Activated T-cell treated with anti-CD3 and anti-CD28 coated beads for 24 hours (primary cell): Measurements from ENCODE around the gene NFKBIE.

Source experiments
- DNase-seq: peaks from one replicate; pipeline ENCODE4 v3.0.0-alpha.2; 2020; ENCODE audit warnings: low read depth

Gene NFKBIE

DNA sequence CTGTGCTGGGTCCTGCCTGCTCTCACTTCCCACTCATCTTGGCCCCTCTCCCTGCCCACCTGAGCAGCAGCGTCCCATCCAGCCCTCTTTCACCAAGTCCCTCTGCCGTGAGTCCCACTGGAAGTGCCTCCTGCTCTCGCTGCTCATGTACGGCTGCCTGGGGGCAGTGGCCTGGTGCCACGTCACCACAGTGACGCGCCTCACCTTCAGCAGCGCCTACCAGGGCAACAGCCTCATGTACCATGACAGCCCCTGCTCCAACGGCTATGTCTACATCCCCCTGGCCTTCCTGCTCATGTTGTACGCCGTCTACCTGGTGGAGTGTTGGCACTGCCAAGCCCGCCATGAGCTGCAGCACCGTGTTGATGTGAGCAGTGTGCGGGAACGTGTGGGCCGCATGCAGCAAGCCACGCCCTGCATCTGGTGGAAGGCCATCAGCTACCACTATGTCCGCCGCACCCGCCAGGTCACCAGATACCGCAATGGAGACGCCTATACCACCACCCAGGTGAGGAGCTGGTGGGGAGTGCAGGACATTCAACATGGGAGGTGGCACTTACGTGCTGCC is 7.7 kb upstream of the NFKBIE start:
- DNase-seq = no peak

DNA sequence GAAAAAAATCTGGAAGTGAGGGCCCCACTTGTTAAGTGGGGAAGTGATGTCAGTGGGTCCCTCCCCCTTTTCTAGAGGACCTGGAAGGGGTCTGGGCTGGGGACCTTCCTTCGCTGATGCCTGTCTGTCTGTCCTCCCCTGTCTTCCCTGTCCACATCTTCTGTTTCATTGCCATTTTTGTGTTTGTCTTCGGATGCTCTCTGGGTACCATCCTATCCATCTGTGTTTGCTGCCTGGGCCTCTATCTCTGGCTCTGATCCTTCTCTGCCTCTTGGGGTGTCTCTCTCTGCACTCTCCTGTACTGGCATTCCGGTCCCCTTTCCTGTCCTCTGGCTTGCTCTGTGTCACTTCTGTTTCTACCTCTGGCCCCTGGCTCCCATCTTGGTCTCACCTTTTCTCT is 7.2 kb upstream of the NFKBIE start:
- no peak for DNase-seq

DNA sequence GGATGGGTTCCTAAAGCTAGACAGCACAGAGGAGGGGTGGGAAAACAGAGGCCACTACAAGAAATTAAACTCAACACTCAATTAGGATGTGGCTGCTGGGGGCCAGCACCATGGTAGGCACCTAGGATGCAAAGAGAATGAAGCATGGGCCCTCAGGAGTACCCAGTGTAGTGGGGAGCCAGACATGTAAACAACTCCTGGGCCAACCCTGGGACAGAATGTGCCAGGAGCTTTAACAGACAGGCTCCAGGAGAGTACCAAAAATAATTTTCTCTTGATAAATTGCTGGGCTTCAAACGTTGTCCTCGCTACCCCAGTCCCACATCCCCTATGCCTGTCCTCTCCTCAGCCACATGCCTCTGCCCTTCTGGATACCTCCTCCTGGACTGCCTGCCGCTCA is 6.6 kb upstream of the NFKBIE start:
- no peak for DNase-seq

DNA sequence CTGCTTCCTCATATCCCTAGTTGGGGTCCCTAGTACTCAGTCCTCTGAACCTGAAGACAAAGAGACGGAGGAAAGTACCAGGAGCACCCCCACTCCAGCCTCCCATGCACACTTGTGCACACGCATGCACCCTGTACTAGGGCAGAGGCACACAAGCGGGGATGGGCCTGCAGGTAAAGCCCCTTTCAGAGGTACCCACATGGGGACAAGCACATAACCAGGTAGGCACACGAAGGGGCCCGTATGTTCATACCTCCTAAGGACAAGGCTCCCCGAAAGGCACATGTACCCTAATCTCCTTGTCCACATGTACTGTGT is 6.0 kb upstream of the NFKBIE start:
- no peak for DNase-seq

DNA sequence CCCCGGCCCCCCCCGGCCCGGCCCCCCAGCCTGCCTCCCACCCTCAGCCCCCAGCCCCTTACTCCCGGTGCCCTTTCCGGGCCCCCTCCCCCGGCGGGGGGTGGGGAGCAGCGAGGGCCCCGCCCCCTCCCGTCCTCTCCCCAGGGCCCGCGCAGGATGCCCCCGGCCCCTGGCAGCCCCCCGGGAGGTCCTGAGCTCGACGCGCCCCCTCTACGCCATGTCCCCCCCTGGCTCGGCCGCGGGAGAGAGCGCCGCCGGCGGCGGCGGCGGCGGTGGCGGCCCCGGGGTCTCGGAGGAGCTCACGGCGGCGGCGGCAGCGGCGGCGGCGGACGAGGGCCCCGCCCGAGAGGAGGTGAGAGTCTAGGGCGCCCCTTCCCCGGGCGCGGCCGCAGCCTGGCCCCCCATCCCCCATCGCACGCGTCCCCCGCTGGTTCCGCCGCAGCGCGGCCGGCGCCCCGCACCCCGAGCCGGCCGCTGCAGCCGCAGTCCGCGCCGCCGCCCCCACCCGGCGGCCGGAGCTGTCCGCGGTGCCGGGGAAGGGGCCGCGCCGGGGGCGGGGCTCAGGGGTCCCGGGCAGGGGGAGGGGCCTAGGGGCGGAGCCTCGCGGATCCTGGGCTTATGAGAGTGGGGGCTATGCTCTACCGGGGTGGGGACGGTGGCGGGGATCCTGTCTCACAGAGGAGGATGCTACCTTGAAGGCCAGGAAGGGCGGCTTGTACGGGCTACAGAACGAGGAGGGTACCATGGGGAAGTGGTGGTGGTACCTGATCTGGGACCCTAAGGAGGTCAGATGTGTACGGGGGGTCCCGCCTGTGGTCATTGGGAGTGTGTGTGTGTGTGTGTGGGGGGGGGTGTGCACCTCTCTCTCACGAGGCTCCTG is 5.4 kb upstream of the NFKBIE start:
- DNase-seq = no peak

DNA sequence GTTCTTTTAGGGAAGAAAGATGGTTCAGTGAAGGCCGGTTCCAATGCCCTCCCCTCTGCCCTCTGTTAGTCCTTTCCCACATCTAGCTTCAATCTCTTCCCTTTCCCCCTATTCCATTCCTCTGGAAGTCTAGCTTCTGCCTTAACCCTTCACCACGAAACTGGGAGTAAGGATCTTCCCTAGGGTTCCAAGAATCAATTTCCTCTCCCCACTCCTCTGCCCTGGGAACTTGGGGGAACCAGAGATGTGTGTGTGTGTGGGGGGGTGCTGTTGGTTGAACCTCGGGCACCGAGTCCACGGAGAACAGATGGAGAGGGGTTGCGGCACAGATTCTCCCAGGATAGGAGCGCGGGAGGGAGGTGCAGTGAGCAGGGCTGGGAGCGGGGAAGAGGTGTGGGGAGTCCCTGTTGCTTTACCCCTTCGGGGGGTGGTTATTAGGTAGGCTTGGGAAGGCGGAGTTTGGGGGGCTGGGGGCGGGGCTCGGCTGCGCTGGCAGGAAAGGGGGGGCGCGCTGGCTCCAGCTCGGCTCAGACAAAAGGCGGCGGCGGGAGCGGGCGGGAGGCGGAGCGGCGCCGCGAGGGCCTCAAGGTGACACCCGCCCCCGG is 4.7 kb upstream of the NFKBIE start, which contains the start of gene TMEM151B:
Gene TMEM151B, plus strand, starts transcription at position 530 of the 605 bp plus-strand sequence. CDS start 293 bp downstream, outside the sequence.
- no peak for DNase-seq

DNA sequence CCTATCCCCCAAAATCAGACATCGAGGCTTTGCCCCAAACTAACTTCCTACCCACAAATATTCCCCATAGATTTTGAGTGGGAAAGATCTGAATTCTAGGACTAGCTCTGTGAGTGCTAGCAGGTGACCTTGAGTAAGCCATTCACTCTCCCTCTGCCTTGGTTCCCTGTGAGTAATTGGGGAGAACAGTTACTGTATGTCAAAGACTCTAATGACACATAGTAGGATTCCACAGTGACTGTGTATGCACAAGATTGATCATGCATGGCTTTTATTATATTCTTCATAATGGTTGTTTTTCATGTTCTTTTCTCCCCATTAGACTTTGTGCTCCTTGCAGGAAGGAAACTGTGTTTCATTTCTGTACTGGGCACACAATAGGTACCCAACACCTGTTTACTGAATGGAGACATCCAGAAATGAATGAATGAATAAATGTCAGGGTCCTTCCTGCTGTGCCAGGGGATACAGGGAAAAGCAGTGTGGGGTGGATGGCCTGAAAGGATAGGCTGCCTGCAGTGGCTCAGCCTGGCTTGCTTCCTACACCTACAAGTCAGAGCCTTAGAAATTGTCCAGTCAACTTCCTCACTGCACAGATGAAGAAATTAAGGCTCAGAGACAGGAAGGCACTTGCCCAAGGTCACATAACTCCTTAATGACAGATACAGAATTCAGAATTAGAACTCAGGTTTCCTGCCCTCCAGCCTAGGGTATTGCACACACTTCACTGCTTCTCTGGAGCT is 4.0 kb upstream of the NFKBIE start:
- DNase-seq = no peak

DNA sequence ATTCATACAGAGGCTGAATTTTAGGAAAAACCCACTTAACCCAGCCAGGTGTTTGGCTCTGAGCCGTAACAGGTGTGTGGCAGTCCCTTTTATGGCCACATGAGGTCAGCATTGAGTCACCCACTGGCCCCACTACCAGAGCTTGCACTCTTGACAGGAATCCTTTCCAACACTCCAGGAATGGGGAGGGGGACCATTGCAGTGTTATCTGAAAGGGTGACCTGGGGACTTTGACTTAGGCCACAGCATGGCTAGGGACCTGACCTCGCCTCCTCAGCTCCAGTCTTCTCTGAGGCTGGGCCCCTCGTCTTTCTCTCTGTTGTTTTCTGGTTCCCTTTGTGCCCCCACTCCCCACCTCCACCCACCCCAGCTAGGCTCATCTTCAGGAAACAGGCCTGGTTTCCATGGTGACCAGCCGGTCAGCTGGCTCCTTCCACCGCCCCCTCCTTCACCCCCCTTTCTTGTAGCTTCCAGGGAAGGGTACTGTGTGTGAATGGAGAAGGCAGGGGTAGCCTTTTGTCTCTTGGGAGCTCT is 2.8 kb upstream of the NFKBIE start:
- peak; percentile 47 for DNase-seq

DNA sequence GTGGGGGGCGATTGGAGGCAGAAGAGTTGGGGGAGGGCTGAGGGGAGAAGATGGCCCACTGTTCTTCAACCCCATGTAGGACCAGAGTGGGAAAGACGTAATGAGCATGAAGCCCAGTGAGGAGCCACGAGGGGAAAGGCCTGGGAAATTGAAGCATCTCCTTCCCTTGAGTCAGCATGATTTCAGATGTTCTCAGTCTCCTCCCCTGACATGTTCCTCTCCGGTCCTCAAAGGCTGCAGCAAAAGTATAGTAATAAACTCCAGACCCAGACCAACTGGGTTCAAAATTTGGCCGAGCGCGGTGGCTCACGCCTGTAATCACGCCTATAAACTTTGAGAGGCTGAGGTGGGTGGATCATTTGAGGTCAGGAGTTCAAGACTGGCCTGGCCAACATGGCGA is 1.9 kb upstream of the NFKBIE start:
- no peak for DNase-seq

DNA sequence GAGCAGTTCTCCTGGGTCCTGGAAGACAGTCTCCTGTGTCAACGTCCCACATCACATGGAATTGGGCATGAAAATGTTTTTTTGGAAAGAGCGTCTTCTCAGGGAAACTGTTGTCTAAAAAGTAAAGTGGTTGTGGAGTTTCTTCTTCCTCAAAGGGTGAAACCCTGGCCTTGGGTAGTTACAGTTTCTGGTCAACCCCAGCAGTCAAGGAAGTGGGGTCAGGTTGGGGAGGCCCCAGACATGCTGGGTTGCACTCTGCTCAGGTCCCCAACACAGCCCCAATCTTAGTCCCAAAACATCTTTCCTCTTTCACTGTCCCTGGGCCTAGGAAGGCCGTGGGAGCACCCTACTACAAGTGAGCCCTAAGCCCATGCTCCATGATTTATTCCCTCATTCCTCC is 996 bp upstream of the NFKBIE start:
- DNase-seq = no peak

DNA sequence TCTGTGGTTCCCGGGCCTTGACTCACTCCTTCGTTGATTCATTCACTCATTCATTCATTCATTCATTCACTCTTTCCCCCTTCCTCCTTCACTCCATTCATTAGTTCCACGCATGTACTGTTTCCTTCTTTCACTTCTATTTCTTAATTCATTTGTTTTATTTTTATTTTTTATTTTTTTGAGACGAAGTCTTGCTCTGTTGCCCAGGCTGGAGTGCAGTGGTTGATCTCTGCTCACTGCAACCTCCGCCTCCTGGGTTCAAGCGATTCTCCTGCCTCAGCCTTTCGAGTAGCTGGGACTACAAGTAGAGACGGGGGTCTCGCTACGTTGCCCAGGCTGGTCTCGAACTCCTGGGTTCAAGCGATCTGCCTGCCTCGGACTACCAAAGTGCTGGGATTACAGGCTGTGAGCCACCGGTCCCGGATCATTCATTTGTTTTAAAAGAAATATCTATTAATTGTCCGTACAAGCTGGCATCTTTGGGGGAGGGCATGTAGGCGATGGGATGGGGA is 427 bp upstream of the NFKBIE start:
- no peak for DNase-seq

DNA sequence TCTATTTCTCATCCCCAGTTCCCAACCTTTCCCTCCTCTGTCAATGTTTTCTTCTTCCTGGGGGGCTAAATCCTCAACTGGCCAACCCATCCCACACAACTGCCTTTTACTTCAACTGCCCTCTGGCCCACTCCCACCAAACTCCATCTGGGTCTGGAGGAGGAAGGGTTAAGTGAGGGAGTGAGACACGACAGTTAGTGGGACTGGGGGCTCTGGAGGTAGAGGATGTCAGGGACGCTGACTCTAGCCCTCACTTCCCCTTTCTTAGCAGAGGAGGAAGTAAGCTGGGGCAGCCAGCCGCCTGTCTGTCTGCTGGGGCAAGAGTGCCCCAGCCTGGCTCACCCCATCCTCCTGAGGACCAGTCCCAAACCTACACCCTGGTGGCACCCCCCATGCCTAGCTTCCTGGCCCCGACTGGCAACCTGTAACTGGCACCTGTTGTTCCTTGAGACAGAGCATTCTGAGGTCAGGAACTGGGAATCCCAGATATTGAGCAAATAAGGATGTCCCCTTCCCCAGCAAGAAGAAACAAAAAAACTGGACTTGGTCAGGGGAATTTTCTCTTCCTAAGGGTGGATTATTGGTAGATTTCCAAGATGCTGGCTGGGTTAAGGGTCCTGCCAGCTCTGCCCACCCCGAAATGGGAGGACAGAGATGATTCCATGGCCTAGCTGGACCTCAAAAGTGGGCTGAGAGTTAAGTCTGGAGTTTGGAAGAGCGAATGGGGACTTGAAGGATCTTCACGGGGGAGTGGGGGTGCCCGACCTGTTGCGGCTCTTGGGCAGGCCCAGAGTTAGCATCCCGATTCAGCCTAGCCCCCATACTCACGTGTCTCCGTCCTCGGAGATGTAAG is 971 bp downstream of the NFKBIE start:
- no peak for DNase-seq

DNA sequence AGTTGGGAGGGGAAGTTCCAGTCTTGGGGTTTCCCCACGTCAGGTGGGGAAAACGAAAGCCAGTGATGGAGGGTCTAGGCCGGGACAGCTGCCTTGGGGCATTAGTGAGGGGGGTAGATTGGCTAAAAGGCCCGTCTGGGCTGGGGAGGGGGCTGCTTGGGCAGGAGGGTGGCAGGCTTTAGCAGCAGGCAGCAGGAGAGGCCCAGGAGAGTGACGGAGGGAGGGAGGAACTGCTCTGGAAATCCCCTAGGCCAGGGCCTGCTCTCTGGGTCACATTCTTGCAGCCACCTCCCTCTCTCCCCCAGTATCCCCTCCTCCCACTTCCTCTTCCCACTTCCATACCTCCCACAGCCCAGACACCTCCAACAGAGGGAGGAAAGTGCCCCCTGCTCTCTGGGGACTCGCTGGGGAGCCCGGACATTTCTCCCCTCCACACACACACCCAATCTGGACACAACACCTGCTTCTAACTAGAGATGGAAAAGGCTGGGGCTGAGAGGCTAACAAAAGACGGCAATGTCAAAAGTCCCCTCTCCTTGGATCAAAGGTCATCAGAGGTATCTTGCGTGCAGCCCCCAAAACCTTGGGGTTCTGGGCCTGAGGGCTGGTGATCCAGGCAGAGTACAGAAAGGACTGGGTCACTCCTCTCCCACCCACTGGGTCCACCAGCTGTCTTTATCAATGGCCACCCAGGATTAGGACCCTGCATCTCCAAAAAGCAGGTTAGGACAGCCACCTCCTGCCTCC is 1.8 kb downstream of the NFKBIE start:
- DNase-seq = no peak

DNA sequence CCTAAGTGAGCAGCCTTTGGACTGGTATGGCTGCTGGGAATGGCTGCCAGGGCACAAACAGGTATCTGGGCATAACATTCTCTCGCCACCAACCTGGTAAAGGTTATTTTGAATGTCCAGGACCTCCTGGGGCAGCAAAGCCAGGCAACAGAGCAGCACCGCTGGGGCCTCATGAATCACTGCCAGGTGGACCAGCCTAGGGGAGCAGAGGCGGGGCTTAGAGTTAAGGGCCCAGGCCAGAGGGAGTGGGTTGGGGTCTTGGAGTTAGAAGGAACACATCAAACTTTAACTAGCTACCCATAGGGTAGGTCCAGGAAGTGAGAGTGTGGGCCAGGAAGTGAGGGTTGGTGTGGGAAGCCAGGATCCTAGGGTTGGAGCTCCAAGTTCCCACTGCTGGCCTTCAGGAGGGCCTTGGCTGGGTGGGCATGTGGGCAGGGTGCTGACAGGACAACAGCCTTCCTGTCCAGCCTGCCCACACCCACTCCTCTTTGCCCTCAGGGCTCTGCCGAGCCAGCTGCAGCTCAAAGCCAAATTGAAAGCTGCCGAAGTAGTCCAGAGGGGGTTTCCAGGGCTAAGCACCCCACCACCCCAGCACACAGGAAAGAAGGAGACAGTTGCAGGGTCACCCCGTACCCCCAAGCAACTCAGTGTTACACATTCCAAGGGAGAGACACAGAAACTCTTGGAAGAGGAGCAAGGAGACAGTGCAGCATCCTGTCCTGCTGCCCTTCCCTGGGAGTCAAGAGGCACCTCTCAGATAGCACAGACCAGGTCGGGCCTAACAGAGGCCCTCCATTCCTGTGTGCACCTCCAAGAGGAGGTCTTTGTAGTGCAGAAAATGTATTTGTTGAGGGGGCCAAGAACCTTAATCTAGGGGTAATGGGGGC is 2.6 kb downstream of the NFKBIE start:
- no peak for DNase-seq

DNA sequence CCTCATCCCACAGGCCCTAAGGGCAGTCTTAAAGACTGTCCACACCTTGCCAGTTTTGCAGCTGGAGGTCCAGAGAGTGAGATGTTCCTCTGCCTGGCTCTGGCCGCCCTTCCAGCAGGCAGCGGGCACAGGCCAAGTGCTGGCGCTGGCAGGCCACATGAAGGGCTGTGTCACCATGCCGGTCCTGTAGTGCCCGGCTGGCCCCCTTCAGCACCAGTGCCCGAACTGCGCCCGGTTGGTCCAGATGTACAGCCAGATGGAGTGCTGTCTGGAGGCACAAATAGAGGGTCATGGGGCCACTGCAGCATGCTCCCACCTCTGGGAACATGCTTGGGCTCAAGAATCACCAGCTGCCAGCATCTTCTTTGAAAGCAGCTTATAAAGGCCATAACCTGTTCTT is 3.8 kb downstream of the NFKBIE start:
- DNase-seq = no peak

DNA sequence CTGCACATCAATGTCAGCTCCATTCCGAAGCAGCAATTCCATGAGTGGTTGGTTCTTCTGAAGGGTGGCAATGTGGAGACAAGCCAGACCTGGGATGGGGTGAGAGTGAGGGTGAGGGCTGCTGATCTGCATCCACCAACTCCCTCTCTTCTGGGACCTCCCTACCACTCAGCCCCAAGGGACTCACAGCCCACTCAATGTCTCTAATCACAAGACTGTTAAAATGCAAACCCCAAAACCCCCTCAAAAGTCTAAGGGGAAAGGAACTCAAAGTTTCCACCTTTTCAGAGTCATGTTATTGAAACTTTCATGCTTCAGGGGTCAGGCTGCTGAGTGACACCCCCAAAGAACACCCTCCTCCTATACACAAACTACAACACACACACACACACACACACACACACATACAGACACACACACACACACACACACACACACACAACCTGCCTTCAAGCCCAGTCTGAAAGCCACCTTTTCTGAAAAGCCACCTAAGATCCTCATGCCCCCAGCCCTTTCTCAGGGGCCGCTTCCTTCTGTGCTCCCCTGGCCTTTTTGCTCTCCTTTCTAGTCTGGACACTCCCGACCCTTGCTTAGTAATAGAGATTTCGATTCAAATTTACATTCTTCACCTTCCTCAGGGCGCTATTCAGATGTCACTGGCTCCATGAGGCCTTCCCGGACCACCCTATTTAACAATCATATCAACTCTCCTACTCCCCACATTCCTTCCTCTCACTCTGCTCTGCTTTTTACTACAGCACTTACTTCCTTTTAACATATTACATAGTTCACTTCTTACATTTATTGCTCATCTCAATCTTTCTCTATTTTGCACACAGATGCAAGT is 4.7 kb downstream of the NFKBIE start:
- DNase-seq = no peak

DNA sequence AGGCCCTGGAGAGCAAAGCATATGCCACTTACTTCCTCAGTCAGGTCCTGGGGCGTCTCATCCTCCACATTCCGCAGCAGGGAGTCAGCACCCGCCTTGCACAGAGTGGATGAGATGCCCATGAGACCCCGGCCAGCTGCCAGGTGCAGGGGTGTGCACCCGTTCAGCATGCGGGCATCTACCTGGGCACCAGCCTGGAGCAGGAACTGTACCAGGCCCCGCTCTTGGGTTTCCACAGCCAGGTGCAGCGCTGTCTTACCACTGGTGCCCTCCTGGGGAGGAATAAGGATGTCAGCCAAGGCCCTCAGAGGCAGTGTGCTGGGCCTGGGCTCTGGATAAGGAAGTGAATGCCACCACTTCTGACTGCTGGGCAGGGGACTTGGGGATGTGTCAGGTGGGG is 5.3 kb downstream of the NFKBIE start:
- DNase-seq = no peak

DNA sequence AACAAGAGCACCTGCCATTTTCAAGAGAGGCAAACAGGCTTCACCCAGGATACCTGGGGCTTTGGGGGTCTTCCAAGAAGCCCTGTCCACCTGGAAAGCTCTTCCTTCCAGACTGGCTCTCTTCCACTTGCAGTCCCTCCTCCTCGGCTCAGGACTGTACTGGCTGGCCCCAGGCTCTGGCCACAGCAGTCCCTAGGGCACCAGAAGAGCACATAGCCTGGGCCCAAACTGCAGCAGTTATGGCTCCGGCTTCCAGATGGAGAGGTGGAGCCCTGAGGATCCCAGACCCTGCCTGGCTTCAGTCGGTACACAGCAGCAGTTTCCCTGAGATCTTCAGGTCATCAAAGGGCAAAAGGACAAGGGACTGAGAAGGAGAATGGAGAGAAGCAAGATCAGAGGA is 6.4 kb downstream of the NFKBIE start:
- no peak for DNase-seq
